ENCODE measurements around the gene MAN1B1. TPM values are rescaled to one million over a fixed set of nuclear protein-coding genes. Genes with fewer than 3 reads are reported as not detected.

MAN1B1 gene
- total RNA-seq, 2 experiments from 2014 or later: 18.7 to 18.9 TPM

- Mint-ChIP-seq H3K9me3 (no peaks in the 10 kb centered on the region), H3K4me3 (no peak overlapping the region), H3K27me3 (ENCODE audit: low read depth) (peaks cover 3% of the 10 kb centered on the region), H3K27ac (no peak overlapping the region), H3K4me1 (ENCODE audit: low read depth) (peaks cover 7% of the 10 kb centered on the region), H3K36me3 (ENCODE audit: low read depth) (no peaks in the 10 kb centered on the region)
- no peak for DNase-seq
- intact Hi-C loops (cut with micrococcal nuclease): loop anchor here (5.0 kb wide), 1 partner anchor 38 kb away; the partner anchor contains the start of gene ABCA2
- CTCF ChIA-PET: interaction anchor here (0.6 to 9.0 kb wide), 9 partner anchors 8 to 195 kb away, joined by 3 to 66 read pairs (median 13); partner anchors contain the start of genes ABCA2, MAN1B1, NPDC1 and UAP1L1
Observed at GRCh38 chr9:137065336-137065967, 21.3 kb upstream of the MAN1B1 start.

GRCh38 chr9:137066096-137066861 lies 20.5 kb upstream of the MAN1B1 start:
- intact Hi-C loops (cut with micrococcal nuclease): loop anchor here (5.0 kb wide), 1 partner anchor 39 kb away; the partner anchor contains the start of gene ABCA2
- no peaks in the 10 kb centered on the region for H3K9me3 Mint-ChIP-seq

DNA sequence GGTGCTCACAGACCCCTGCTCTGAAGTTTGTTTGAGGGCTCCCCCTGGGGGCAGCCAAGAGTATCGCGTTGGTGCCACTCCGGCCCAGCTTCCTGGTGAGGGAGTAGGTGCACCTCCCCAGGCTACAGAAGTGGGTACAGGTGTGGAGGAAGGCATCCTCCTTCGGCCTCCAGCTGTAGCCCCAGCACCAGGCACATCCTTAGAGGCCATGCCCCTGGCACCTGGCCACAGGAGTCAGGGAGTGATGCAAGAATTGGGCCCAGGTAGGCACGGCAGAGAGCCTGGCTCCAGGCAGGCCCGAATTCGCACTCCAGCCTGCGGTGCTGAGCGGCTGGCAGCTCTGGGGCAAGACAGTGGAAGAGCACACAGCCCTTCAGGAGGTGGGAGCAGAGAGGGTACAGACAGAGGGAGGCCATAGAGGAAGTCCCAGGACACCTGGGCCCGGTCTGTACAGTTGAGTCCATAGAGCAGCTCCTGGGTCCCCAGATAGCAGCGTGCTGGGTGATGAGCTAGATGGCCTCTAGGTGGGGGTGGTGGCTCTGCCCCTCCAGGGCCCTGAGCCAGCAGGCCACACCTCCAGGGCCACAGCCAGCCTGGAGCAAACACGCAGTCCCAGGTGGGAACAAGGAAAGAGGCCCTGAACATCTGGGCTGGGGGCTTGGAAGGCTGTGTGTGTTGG lies 18.8 kb upstream of the MAN1B1 start:
- CTCF ChIA-PET: interaction anchor here (0.6 to 9.0 kb wide), 22 partner anchors 9 to 484 kb away, joined by 3 to 66 read pairs (median 5); partner anchors contain the start of genes ABCA2, AJM1, CYSRT1 and DPP7
- H3K27ac Mint-ChIP-seq: no peak overlapping the region
- peaks cover 3% of the 10 kb centered on the region for H3K27me3 Mint-ChIP-seq (ENCODE audit: low read depth)
- H3K4me3 Mint-ChIP-seq: no peak overlapping the region
- intact Hi-C loops (cut with micrococcal nuclease): loop anchor here (1.0 to 5.0 kb wide), 2 partner anchors 22 to 41 kb away; partner anchors contain the start of genes ABCA2 and NPDC1
- peak; percentile 88 for DNase-seq
- no peaks in the 10 kb centered on the region for H3K36me3 Mint-ChIP-seq (ENCODE audit: low read depth)
- H3K4me1 Mint-ChIP-seq (ENCODE audit: low read depth): peaks cover 11% of the 10 kb centered on the region
- no peaks in the 10 kb centered on the region for H3K9me3 Mint-ChIP-seq

More at GRCh38 chr9:137066096-137066861, 20.5 kb upstream of the MAN1B1 start:
- H3K27ac Mint-ChIP-seq: no peak overlapping the region
- H3K27me3 Mint-ChIP-seq (ENCODE audit: low read depth): peaks cover 3% of the 10 kb centered on the region
- H3K4me3 Mint-ChIP-seq: no peak overlapping the region
- H3K4me1 Mint-ChIP-seq (ENCODE audit: low read depth): peaks cover 11% of the 10 kb centered on the region
- no peak for DNase-seq
- no peaks in the 10 kb centered on the region for H3K36me3 Mint-ChIP-seq (ENCODE audit: low read depth)
- CTCF ChIA-PET: interaction anchor here (0.6 to 9.0 kb wide), 10 partner anchors 9 to 335 kb away, joined by 3 to 66 read pairs (median 9); partner anchors contain the start of genes ABCA2, MAN1B1, NPDC1 and UAP1L1

DNA sequence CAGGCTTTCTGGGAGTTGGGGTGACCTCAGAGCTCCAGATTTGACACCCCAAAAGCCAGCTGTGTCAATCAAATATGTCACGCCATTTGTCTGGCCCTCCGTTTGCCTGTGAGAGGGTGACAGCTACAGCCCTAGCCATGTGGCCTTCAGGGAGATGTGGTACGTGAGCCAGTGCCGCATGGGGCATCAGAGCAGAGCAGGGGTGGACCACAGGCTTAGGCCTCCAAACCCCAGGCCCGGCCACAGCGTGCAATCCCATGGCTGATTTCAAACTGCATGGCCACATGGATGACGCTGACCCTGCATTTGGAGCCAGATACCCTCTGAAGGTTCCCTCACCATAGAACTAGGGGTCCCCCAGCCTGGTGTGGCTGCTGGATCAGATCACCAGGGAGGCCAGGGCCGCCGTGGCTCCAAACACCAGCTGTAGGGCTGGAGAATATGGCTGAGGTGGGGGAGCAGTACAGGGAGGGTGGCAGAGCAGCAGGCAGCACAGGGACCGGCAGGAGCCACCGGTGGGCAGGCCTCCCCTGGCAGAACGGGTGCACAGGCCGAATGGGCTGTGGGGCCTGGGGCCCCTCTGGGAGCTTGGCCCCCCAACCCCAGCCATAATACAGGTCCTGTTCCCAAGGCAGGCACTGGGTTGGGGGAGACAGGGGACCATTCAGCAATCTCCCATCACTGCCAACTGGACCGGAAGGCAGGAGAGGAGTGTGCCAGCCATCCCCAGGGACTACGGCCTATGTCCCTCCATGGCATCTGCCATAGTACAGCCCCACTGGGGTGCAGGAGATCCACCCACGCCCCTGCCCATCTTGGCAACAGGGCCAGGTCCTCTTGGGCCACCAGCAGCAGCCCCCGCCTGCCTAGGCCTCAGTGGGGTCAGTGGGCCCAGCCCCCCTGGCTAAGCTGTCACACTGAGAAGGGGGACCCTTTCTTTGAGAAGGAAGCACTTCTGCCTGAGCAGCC lies 18.0 kb upstream of the MAN1B1 start:
- CTCF ChIA-PET: interaction anchor here (0.6 to 9.0 kb wide), 19 partner anchors 8 to 227 kb away, joined by 3 to 66 read pairs (median 5); partner anchors contain the start of genes ABCA2, AJM1, CYSRT1 and DPP7
- no peaks in the 10 kb centered on the region for H3K9me3 Mint-ChIP-seq
- peak overlapping the region; percentile 56 for H3K4me3 Mint-ChIP-seq
- peaks cover 11% of the 10 kb centered on the region for H3K4me1 Mint-ChIP-seq (ENCODE audit: low read depth)
- H3K36me3 Mint-ChIP-seq (ENCODE audit: low read depth): no peaks in the 10 kb centered on the region
- no peak for DNase-seq
- intact Hi-C loops (cut with micrococcal nuclease): loop anchor here (5.0 kb wide), 1 partner anchor 42 kb away; the partner anchor contains the start of gene ABCA2
- no peak overlapping the region for H3K27ac Mint-ChIP-seq
- peaks cover 3% of the 10 kb centered on the region for H3K27me3 Mint-ChIP-seq (ENCODE audit: low read depth)

GRCh38 chr9:137069508-137070091 lies 17.2 kb upstream of the MAN1B1 start:
- peaks cover 3% of the 10 kb centered on the region for H3K27me3 Mint-ChIP-seq (ENCODE audit: low read depth)
- no peak overlapping the region for H3K27ac Mint-ChIP-seq
- no peaks in the 10 kb centered on the region for H3K36me3 Mint-ChIP-seq (ENCODE audit: low read depth)
- peaks cover 9% of the 10 kb centered on the region for H3K4me1 Mint-ChIP-seq (ENCODE audit: low read depth)
- intact Hi-C loops (cut with micrococcal nuclease): loop anchor here (1.0 to 5.0 kb wide), 3 partner anchors 17 to 42 kb away; partner anchors contain the start of genes ABCA2 and MAN1B1
- H3K4me3 Mint-ChIP-seq: peak overlapping the region; percentile 56
- no peak for DNase-seq
- CTCF ChIA-PET: interaction anchor here (0.9 to 9.0 kb wide), 12 partner anchors 10 to 157 kb away, joined by 3 to 66 read pairs (median 10); partner anchors contain the start of genes ABCA2, DPP7, MAN1B1 and NPDC1
- H3K9me3 Mint-ChIP-seq: no peaks in the 10 kb centered on the region

- H3K27me3 Mint-ChIP-seq (ENCODE audit: low read depth): peaks cover 3% of the 10 kb centered on the region
- no peaks in the 10 kb centered on the region for H3K36me3 Mint-ChIP-seq (ENCODE audit: low read depth)
- H3K27ac Mint-ChIP-seq: peak within 1 kb of the TSS; percentile 40
- H3K9me3 Mint-ChIP-seq: no peaks in the 10 kb centered on the region
- H3K4me1 Mint-ChIP-seq (ENCODE audit: low read depth): peaks cover 9% of the 10 kb centered on the region
- CTCF ChIA-PET: interaction anchor here (0.6 to 9.0 kb wide), 8 partner anchors 11 to 122 kb away, joined by 3 to 66 read pairs (median 6); partner anchors contain the start of genes ABCA2 and NPDC1
- peak; percentile 86 for DNase-seq
- peak within 1 kb of the TSS; percentile 56 for H3K4me3 Mint-ChIP-seq
- intact Hi-C loops (cut with micrococcal nuclease): loop anchor here (1.0 kb wide), 2 partner anchors 16 to 35 kb away; partner anchors contain the start of gene MAN1B1
Observed at GRCh38 chr9:137070201-137070905, 16.4 kb upstream of the MAN1B1 start, which contains the start of gene SAPCD2. Gene SAPCD2, minus strand, starts transcription at chr9:137070557. Its CDS starts 97 bp downstream, at chr9:137070460.

- Mint-ChIP-seq H3K27me3 (ENCODE audit: low read depth) (peaks cover 3% of the 10 kb centered on the region), H3K4me3 (peak overlapping the region; percentile 56), H3K9me3 (no peaks in the 10 kb centered on the region), H3K4me1 (ENCODE audit: low read depth) (peaks cover 9% of the 10 kb centered on the region), H3K36me3 (ENCODE audit: low read depth) (no peaks in the 10 kb centered on the region), H3K27ac (peak overlapping the region; percentile 40)
- intact Hi-C loops (cut with micrococcal nuclease): loop anchor here (1.0 kb wide), 2 partner anchors 15 to 36 kb away; partner anchors contain the start of gene MAN1B1
- CTCF ChIA-PET: interaction anchor here (0.6 to 9.0 kb wide), 7 partner anchors 12 to 123 kb away, joined by 3 to 66 read pairs (median 5); partner anchors contain the start of genes ABCA2 and NPDC1
- no peak for DNase-seq
Observed at GRCh38 chr9:137070906-137071275, 15.9 kb upstream of the MAN1B1 start.

DNA sequence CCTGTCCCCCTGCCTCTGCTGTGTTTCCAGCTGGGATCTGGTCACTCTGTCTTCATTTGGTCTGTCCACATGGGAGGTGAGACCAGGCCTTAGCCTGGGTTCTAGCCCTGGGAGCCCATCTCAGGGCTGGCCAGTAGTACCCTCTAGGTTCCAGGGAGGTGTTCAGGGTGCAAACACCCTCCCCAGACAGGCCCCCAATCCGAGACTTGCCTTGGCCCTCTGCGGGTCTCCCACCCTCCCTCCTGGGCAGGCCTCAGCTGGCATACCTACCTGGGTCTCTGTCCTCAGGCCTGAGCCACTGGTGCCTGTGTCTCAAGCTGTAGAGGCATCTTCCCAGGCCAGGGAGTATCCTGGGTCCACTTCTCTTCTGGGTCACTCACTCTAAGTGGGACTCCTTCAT lies 15.5 kb upstream of the MAN1B1 start:
- intact Hi-C loops (cut with micrococcal nuclease): no loop called here
- no peaks in the 10 kb centered on the region for H3K9me3 Mint-ChIP-seq
- CTCF ChIA-PET: interaction anchor here (0.6 to 9.0 kb wide), 5 partner anchors 12 to 293 kb away, joined by 4 to 66 read pairs (median 15); partner anchors contain the start of genes ABCA2 and NPDC1
- no peaks in the 10 kb centered on the region for H3K36me3 Mint-ChIP-seq (ENCODE audit: low read depth)
- DNase-seq: no peak
- peaks cover 3% of the 10 kb centered on the region for H3K27me3 Mint-ChIP-seq (ENCODE audit: low read depth)
- H3K27ac Mint-ChIP-seq: no peak overlapping the region
- H3K4me1 Mint-ChIP-seq (ENCODE audit: low read depth): peaks cover 9% of the 10 kb centered on the region
- peak overlapping the region; percentile 56 for H3K4me3 Mint-ChIP-seq

DNA sequence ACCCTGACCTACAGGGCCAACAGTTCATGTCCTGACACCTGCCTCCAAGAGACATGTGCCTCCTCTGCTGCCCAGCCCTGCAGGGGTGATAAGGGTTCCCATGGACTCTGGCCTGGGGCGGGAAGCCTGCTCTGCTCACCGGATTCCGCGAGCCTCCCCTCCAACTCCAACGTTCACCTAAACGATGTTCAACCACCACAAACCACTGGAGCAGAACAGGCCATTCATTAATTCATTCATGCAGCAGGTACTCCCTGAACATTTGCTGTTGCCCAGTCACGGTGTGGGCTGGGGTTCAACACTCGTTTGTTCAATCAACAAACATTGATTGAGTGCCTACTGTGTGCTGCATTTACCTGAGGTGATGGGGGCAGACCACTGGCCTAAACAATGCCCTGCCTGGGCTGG lies 12.8 kb upstream of the MAN1B1 start:
- Mint-ChIP-seq H3K36me3 (ENCODE audit: low read depth) (no peaks in the 10 kb centered on the region), H3K27ac (no peak overlapping the region), H3K9me3 (no peaks in the 10 kb centered on the region), H3K4me1 (ENCODE audit: low read depth) (peaks cover 5% of the 10 kb centered on the region), H3K27me3 (ENCODE audit: low read depth) (no peaks in the 10 kb centered on the region), H3K4me3 (no peak overlapping the region)
- intact Hi-C loops (cut with micrococcal nuclease): no loop called here
- DNase-seq: no peak
- CTCF ChIA-PET: no interaction called here
